Measurements from ENCODE around the gene RPLP1.

Gene RPLP1

GRCh38 chr15:69452692-69453521 lies at the start of gene RPLP1:
Gene RPLP1, plus strand, starts transcription at chr15:69452818. Its CDS starts 131 bp downstream, at chr15:69452949.
- Mint-ChIP-seq H3K9me3 (no peaks in the 10 kb centered on the region), H3K36me3 (ENCODE audit: low read depth) (peaks cover 55% of the 10 kb centered on the region), H3K4me3 (peak within 1 kb of the TSS; percentile 96), H3K27me3 (no peaks in the 10 kb centered on the region), H3K4me1 (ENCODE audit: low read depth) (peaks cover 34% of the 10 kb centered on the region), H3K27ac (peak within 1 kb of the TSS; percentile 91)
- intact Hi-C loops (cut with micrococcal nuclease) = loop anchor here (1.0 to 2.0 kb wide), 3 partner anchors 9 to 39 kb away; partner anchors contain the start of gene KIF23

GRCh38 chr15:69403594-69403993 lies 49.0 kb upstream of the RPLP1 start:
- intact Hi-C loops (cut with micrococcal nuclease) = no loop called here
- H3K27me3 Mint-ChIP-seq = no peaks in the 10 kb centered on the region
- no peaks in the 10 kb centered on the region for H3K36me3 Mint-ChIP-seq (ENCODE audit: low read depth)
- H3K9me3 Mint-ChIP-seq = no peaks in the 10 kb centered on the region
- no peak overlapping the region for H3K4me3 Mint-ChIP-seq
- H3K27ac Mint-ChIP-seq = no peak overlapping the region
- peaks cover 2% of the 10 kb centered on the region for H3K4me1 Mint-ChIP-seq (ENCODE audit: low read depth)

GRCh38 chr15:69405110-69405509 lies 47.5 kb upstream of the RPLP1 start:
- no peak overlapping the region for H3K4me3 Mint-ChIP-seq
- no peaks in the 10 kb centered on the region for H3K4me1 Mint-ChIP-seq (ENCODE audit: low read depth)
- intact Hi-C loops (cut with micrococcal nuclease) = no loop called here
- no peaks in the 10 kb centered on the region for H3K27me3 Mint-ChIP-seq
- no peak overlapping the region for H3K27ac Mint-ChIP-seq
- H3K36me3 Mint-ChIP-seq (ENCODE audit: low read depth) = no peaks in the 10 kb centered on the region
- no peaks in the 10 kb centered on the region for H3K9me3 Mint-ChIP-seq

GRCh38 chr15:69407719-69408400 lies 44.8 kb upstream of the RPLP1 start:
- Mint-ChIP-seq H3K36me3 (ENCODE audit: low read depth) (no peaks in the 10 kb centered on the region), H3K27me3 (no peaks in the 10 kb centered on the region), H3K27ac (no peak overlapping the region), H3K4me3 (no peak overlapping the region), H3K4me1 (ENCODE audit: low read depth) (no peaks in the 10 kb centered on the region), H3K9me3 (no peaks in the 10 kb centered on the region)
- intact Hi-C loops (cut with micrococcal nuclease) = loop anchor here (2.0 kb wide), 1 partner anchor 47 kb away; no protein-coding TSS in a partner anchor

- Mint-ChIP-seq H3K9me3 (no peaks in the 10 kb centered on the region), H3K4me1 (ENCODE audit: low read depth) (peaks cover 3% of the 10 kb centered on the region), H3K4me3 (no peak overlapping the region), H3K27me3 (no peaks in the 10 kb centered on the region), H3K36me3 (ENCODE audit: low read depth) (no peaks in the 10 kb centered on the region), H3K27ac (no peak overlapping the region)
- intact Hi-C loops (cut with micrococcal nuclease) = loop anchor here (2.0 kb wide), 1 partner anchor 46 kb away; no protein-coding TSS in a partner anchor
These were observed 43.8 kb upstream of the RPLP1 start for GRCh38 chr15:69408841-69409240.

GRCh38 chr15:69410248-69410874 lies 42.3 kb upstream of the RPLP1 start:
- intact Hi-C loops (cut with micrococcal nuclease) = loop anchor here (10.0 kb wide), 1 partner anchor 246 kb away; the partner anchor contains the start of gene GLCE
- H3K27ac Mint-ChIP-seq = no peak overlapping the region
- peaks cover 7% of the 10 kb centered on the region for H3K4me1 Mint-ChIP-seq (ENCODE audit: low read depth)
- H3K27me3 Mint-ChIP-seq = no peaks in the 10 kb centered on the region
- H3K36me3 Mint-ChIP-seq (ENCODE audit: low read depth) = no peaks in the 10 kb centered on the region
- H3K9me3 Mint-ChIP-seq = no peaks in the 10 kb centered on the region
- H3K4me3 Mint-ChIP-seq = no peak overlapping the region

GRCh38 chr15:69412274-69412673 lies 40.3 kb upstream of the RPLP1 start:
- Mint-ChIP-seq H3K36me3 (ENCODE audit: low read depth) (no peaks in the 10 kb centered on the region), H3K9me3 (no peaks in the 10 kb centered on the region), H3K4me1 (ENCODE audit: low read depth) (peaks cover 7% of the 10 kb centered on the region), H3K4me3 (no peak overlapping the region), H3K27ac (no peak overlapping the region), H3K27me3 (no peaks in the 10 kb centered on the region)
- intact Hi-C loops (cut with micrococcal nuclease) = loop anchor here (10.0 kb wide), 1 partner anchor 247 kb away; the partner anchor contains the start of gene GLCE

GRCh38 chr15:69412701-69413100 lies 39.9 kb upstream of the RPLP1 start:
- H3K27me3 Mint-ChIP-seq = no peaks in the 10 kb centered on the region
- no peaks in the 10 kb centered on the region for H3K9me3 Mint-ChIP-seq
- H3K27ac Mint-ChIP-seq = no peak overlapping the region
- no peaks in the 10 kb centered on the region for H3K36me3 Mint-ChIP-seq (ENCODE audit: low read depth)
- no peak overlapping the region for H3K4me3 Mint-ChIP-seq
- peaks cover 7% of the 10 kb centered on the region for H3K4me1 Mint-ChIP-seq (ENCODE audit: low read depth)
- intact Hi-C loops (cut with micrococcal nuclease) = loop anchor here (10.0 kb wide), 1 partner anchor 248 kb away; the partner anchor contains the start of gene GLCE

- Mint-ChIP-seq H3K27me3 (no peaks in the 10 kb centered on the region), H3K9me3 (no peaks in the 10 kb centered on the region), H3K27ac (peak within 1 kb of the TSS; percentile 64), H3K4me1 (ENCODE audit: low read depth) (peaks cover 7% of the 10 kb centered on the region), H3K36me3 (ENCODE audit: low read depth) (no peaks in the 10 kb centered on the region), H3K4me3 (peak within 1 kb of the TSS; percentile 85)
- intact Hi-C loops (cut with micrococcal nuclease) = loop anchor here (1.0 to 10.0 kb wide), 3 partner anchors 38 to 249 kb away; partner anchors contain the start of genes GLCE and RPLP1
These were observed 38.6 kb upstream of the RPLP1 start, which contains the start of gene KIF23 for GRCh38 chr15:69413822-69414700. Gene KIF23, plus strand, starts transcription at chr15:69414349. Its CDS starts 117 bp downstream, at chr15:69414466.

GRCh38 chr15:69414701-69415167 lies 37.9 kb upstream of the RPLP1 start:
- H3K4me3 Mint-ChIP-seq = peak overlapping the region; percentile 85
- peaks cover 7% of the 10 kb centered on the region for H3K4me1 Mint-ChIP-seq (ENCODE audit: low read depth)
- intact Hi-C loops (cut with micrococcal nuclease) = loop anchor here (1.0 to 10.0 kb wide), 3 partner anchors 38 to 250 kb away; partner anchors contain the start of genes GLCE and RPLP1
- H3K27ac Mint-ChIP-seq = no peak overlapping the region
- no peaks in the 10 kb centered on the region for H3K9me3 Mint-ChIP-seq
- H3K27me3 Mint-ChIP-seq = no peaks in the 10 kb centered on the region
- no peaks in the 10 kb centered on the region for H3K36me3 Mint-ChIP-seq (ENCODE audit: low read depth)

- intact Hi-C loops (cut with micrococcal nuclease) = loop anchor here (2.0 to 10.0 kb wide), 2 partner anchors 47 to 251 kb away; partner anchors contain the start of gene GLCE
- Mint-ChIP-seq H3K4me1 (ENCODE audit: low read depth) (peaks cover 7% of the 10 kb centered on the region), H3K4me3 (no peak overlapping the region), H3K36me3 (ENCODE audit: low read depth) (no peaks in the 10 kb centered on the region), H3K9me3 (no peaks in the 10 kb centered on the region), H3K27me3 (no peaks in the 10 kb centered on the region), H3K27ac (no peak overlapping the region)
These were observed 37.2 kb upstream of the RPLP1 start for GRCh38 chr15:69415381-69415780.

- Mint-ChIP-seq H3K4me3 (no peak overlapping the region), H3K4me1 (ENCODE audit: low read depth) (peaks cover 11% of the 10 kb centered on the region), H3K36me3 (ENCODE audit: low read depth) (no peaks in the 10 kb centered on the region), H3K9me3 (no peaks in the 10 kb centered on the region), H3K27me3 (no peaks in the 10 kb centered on the region), H3K27ac (no peak overlapping the region)
- intact Hi-C loops (cut with micrococcal nuclease) = loop anchor here (10.0 kb wide), 1 partner anchor 253 kb away; the partner anchor contains the start of gene GLCE
These were observed 35.0 kb upstream of the RPLP1 start for GRCh38 chr15:69417581-69417980.
